Activated gamma-delta T cell treated with Interleukin-2 at 50 U/mL for 16 hours (primary cell): ENCODE results near the gene LTBP1.

Source experiments
- DNase-seq: peaks from one replicate; pipeline ENCODE4 v3.0.0-alpha.2; 2020

The LTBP1 gene

DNA sequence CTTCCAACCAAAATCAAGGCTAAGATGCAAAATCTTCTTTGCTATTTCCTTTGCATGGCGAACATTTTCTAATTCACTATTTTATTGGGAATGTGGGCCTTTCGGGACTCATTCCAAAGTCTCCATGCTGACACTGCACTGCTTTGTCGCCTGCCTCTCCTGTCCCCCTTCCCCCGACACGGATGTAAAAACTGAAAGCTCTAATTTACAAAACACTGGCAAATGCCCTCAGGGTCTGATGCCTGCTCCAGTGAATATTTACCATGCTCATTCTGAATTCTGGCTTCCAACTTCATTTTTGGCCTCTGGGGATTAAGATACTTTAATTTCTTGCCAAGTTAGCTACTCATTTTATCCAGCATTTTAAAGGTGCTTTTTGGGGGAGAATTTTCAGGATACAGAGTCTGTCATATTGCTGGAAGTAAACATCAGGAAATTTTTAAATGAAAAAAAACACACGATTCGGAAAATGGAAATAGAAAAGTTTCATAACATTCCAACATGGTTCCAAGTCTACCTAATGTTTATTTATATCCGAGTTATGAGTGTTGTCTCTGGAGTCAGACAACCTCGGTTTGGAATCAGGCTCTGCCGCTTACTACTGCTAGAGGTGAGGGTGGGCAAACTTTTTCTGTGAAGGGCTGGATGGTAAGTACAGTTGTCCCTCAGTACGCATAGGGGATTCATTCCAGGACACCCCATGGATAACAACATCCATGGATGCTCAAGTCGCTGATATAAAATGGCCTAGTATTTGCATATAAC lies 14.6 kb upstream of the LTBP1 start:
- DNase-seq, result no peak

DNA sequence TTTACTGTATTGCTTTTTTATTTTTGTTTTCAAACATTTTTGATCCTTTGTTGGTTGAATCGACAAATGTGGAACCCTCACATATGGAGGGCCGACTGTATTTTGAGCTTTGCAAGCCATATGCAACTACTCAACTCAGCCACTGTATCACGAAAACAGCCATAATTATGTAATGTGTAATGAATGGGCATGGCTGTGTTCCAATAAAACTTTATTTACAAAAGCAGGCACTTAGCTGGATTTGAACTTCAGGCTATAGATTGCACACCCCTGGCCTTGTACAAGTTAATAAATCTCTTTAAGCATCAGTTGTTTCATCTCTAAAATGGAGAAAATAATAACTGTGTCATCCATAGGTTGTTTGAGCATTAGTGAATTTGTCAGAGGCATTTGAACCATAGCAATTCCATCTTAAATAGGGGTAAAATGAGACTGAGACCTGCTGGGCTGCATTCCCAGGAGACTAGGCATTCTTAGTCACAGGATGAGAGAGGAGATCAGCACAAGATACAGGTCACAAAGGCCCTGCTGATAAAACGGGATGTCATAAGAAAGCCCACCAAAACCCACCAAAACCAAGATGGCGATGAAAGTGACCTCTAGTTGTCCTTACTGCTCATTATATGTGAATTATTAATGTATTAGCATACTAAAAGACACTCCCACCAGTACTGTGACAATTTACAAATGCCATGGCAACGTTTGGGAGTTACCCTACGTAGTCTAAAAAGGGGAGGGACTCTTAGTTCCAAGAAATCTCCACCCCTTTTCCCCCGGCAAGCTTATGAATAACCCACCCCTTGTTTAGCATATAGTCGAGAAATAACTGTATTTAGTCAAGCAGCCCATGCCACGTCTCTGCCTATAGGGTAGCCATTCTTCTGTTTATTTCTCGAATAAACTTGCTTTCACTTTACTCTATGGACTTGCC lies 13.7 kb upstream of the LTBP1 start:
- no peak for DNase-seq

DNA sequence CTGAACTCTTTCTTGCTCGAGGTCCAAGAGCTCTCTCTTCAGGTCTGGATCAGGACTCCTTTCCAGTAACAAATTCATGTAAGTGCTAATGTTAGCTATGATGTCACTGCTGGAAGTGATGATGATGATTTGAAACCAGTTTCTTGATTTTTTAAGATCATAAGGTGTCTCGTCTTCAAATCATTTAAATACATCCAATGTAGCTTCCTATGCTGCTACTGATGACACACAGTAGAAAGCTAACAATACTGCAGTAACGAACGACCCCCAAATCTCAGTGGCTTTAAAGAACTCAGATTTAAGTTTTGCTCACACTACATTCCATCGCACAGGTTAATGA lies 13.0 kb upstream of the LTBP1 start:
- no peak for DNase-seq

DNA sequence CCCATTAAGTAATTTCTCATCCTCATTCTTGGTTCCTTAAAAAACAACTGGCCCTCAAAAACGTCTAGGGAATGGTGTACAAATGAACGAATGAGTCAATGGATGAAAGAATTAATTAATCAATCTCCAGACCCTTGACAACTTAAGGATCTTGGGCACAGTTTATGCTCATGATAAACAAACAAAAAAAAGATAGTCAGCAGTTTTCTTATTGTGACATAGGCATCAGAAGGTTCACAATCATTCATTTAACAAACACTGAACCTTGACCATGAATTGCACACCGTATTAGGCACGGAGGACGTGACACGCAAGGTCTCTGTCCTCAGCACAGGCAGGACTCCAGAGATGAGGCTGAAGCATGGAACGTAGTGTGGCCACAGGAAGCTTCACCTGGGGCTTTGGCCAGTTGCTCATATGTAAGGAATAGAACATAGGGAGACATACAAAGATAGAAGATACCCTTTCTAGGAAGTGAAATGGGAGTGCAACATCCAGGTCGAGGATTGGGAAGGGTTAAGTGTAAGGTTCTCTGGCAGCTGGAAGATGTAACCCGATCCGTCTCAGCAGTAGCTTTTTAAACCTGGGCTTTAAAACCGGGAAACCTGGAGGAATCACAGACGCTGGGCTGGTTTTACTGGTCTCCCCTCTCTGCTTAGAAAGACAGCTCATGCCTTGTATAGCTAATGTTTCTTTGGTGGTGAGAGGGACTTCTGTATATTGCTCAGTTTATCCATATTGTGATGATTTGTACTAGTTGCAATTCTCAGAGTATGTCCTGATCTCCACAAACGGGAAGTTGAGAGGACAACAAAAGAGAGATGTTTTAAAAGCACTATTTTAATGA lies 8.9 kb upstream of the LTBP1 start:
- no peak for DNase-seq

DNA sequence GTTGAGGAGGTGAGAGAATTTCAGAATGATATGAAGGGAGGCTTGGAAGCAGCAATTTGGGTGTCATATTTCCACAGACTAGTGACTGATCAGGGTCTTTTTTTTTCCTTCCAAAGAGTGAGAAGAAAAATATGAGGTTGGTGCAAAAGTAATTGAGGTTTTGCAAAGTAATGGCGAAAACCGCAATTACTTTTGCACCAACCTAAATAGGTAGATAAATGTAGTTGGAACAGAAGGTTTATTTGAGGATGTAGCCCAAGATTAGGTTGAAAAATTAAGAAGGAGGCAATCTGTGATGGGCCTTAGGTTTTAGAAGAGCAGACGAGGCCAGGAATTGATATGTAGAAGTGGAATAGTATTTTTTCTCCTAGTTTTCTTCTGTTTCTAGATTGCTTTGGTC lies 7.8 kb upstream of the LTBP1 start:
- DNase-seq, result no peak

DNA sequence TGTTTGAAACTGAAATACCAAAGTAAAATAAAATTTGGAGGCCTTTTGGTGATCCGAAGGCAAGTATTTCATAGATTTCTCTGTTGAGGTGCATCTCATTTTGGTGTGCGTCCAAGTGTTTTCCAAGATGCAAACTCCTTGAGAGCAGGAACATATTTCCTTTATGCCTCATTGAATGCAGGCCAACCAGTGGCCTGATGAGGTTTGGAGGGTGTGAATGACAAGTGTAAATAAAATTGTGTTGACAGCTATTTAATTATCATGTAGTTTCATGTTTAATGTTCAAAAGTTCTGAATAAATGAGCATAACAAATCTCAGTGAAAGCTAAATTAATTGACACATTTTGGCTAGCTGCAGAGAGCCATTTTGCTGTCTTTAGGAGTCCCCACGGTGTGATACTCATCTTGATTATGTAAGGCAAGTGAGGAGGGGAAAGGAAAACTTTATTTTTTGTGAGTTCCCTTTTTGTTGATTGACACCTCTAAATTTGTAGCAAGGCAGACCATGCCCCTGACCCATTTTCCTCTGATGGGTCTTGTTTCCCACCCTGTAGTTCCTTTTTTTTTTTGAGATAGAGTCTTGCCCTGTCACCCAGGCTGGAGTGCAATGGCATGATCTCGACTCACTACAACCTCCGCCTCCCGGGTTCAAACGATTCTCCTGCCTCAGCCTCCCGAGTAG lies 6.3 kb upstream of the LTBP1 start:
- no peak for DNase-seq

DNA sequence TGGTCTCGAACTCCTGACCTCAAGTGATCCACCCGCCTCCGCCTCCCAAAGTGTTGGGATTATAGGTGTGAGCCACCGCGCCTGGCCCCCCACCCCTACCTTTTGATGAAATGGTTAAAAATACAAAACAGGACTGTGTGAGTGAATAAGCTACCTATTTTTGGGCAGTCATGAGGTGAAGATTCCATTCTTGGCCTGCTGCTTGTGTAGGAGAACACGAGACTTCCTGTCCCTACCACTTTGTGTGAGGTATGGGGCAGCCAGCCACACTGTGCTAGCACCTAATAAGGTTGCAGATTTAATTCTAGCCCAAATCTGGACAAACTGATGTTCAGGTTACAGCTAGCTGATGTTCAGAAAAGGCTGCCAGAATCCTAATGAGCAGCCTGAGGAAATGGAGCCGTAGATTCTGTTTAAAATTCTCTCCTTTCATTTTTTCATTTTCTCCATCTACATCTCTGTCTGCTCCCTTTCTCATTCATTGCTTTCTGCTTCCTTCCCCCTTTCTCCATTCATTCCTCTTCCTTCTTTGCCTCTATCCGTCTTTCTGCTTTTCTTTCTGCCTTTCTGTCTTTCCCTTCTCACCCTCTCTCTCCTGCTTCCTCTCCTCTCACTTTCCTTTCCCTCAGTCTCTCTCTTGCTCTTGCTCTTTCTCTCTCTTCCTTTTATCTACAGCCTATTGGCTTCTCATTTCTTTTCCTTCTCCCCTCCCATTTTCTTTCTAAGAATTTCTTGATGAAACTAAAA lies 4.6 kb upstream of the LTBP1 start:
- DNase-seq, result no peak

DNA sequence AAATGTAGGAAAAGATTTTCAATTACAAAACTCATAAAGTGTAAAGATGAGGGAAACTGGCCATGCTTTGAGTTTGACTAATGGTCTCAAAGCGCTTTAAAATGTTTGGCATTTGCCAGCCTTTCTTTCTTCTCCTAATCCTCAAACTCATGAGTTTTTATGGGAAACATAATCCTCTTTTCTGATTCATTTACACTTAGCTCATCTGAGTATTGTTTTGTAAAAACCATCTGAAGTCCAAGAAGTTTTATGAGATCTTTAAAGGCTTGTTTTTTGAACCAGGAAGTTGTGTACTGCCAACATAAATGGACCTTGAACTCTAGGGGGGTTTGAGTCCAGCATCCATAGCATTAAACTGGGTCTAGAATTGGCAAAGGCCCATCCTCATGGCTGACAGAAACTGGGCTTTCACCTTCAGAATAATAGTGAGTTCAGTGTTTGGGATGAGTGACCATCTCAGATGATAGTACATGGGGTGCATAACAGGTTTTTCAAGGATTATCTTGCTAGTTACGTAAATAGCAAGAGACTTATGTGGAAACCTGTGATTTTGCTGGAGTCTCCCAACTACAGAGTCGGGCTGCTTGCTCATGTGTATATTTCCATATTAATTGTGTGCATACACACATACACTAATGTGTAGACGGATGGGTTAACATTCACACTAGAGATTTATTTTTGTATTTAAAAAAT lies 3.8 kb upstream of the LTBP1 start:
- DNase-seq, result no peak

DNA sequence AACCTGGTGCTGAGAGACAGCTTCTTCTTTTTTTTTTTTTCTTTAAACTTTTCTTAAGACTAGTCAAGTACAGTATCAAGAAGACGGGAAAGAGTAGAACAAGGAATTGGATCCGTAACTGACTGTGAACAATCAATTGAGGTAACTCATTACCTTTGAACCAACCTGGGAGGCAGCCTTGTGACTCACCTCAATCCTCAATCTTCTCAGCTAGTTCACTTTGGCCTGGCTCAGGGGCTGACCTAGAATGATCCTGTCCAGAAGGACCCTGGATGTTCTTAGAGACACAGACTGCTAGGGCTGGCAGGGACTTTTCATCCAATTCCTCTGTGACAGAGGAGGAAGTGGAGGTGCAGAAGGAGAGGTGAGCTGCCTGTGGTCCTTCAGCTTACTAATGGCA lies 1.5 kb upstream of the LTBP1 start:
- DNase-seq, result no peak

DNA sequence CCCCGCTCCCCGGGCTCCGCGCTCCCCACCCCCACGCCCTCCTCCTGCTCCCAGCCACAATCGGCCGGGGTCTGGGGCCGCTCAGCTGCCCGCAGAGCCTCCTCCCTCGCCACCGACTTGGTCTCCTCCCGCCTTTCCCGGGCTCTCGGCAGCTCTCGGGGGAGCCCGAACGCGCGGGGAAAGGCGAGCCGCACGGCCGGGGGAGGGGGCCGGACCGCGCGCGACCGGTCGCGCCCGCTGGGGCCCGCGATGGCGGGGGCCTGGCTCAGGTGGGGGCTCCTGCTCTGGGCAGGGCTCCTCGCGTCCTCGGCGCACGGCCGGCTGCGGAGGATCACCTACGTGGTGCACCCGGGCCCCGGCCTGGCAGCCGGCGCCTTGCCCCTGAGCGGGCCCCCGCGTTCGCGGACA lies 327 bp downstream of the LTBP1 start:
- no peak for DNase-seq

DNA sequence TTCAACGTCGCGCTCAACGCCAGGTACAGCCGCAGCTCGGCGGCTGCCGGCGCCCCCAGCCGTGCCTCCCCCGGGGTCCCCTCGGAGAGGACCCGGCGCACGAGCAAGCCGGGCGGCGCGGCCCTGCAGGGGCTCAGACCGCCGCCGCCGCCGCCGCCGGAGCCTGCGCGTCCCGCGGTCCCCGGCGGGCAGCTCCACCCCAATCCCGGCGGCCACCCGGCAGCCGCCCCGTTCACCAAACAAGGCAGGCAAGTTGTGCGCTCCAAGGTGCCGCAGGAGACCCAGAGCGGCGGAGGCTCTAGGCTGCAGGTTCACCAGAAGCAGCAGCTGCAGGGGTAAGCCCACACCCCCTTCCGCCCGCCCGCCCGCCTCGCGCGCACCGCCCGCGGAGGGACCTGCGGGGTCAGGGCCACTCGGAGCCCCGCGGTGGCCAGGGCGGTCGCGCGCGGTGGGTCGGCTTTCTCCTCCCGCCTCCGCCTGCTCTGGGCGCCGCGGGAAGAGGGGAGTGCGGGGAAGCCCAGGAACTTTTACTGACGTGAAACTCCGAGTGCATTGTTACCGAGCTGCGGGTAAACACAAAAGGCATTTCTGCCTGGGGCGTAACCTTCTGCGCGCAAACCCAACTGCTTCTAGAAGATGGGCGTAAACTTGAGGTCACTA lies 861 bp downstream of the LTBP1 start:
- peak; percentile 15 for DNase-seq

DNA sequence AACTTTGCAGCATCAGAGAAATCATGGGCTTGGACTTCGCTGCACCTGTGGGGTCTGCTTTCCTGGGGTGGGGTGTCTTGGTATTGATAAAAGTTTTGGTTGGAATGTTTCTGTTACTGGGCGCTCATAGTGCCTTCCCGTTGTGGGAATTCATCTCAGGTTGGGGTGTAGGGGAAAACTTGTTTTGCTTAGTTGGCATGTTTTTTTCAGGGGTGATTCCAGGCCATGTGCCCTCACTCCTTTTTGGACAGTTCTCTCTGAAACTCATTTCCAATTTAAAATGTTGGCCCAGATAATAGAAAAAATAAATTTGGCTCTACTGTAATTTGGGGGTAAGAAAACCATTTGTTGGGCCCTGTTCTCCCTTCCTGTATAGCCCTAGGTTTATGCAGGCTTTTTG lies 1.5 kb downstream of the LTBP1 start:
- no peak for DNase-seq

DNA sequence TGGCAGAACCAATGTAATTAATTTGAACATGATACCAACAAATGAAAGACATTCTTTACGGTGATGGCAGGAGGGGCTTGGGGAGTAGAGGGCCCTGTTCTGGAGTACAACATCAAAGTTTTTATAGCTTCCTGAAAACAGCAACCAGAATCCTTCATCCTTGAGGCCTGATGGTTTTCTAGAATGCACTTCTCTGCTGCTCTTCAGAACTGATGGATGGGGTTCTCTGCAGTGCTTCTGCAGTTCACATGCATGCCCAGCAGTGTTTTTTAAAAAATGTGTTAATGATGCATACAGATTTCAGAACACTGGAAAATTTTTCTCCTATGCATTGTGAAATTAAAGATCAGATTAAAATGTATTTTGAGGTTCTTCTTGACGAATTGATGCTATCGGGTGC lies 2.5 kb downstream of the LTBP1 start:
- no peak for DNase-seq

DNA sequence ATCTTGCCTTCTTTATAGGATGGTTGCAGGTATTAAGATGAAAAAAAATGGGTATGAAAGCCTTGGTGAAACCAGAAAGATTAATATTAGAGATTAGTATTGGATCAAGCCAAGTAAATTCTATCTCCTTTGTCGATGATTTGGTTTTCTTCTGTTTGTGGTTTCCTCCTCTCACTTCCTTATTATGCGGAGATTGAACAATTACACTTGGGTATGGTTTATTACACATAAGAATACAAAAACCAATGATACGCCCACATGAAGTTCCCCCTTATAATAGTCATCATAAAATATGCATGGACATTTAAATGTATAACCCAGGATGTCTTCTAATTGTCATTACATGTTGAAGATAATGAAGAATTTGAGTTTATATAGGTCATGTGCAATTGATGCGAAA lies 4.9 kb downstream of the LTBP1 start:
- no peak for DNase-seq

DNA sequence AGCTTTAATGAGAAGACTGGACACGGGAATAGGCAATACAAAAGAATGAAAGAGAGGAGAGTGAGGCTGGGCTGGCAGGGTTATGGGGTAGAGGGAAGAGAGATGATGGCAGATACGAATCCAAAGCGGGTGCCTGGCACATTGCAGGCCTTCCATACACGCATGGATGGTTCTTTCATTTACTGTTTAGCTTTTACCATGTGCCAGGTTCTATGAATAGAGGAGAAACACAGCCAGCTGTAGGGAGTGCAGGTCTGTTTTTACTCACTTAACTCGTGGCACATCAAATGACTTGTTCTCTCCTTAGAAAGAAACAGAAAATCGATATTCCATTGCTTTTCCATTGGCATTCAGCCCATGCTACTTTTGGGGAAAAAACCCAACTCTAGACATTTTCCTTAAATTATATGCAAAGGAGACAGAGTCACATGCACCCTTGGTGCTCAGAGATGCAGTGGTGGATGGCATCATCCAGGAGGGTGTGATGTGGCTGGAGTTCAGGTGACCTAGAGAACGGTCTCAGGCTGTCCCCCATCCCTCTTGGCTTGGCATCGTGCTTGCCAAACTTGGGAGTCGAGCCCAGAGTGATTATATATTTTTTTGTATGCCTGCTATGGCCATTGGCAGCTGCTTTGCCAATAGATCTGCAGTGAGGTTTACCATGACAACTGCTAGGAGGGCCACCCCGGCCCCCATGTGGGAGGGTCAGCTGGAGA lies 6.2 kb downstream of the LTBP1 start:
- DNase-seq, result no peak

DNA sequence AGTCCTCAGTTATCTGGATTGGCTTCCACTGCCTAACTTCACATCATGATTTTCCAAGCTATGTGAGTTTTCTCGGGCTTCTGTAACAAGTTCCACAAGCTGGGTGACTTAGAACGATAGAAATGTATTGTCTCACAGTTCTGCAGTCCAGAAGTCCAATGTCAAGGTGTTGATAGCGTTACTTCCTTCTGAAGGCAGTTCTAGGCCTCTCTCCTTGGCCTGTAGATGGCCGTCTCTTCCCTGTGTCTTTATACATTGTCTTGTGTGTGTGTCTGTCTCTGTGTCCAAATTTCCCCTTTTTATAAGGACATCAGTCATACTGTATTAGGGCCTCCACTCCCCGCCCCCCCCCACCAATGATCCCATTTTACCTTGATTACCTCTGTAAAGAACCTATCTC lies 7.5 kb downstream of the LTBP1 start:
- DNase-seq, result no peak

DNA sequence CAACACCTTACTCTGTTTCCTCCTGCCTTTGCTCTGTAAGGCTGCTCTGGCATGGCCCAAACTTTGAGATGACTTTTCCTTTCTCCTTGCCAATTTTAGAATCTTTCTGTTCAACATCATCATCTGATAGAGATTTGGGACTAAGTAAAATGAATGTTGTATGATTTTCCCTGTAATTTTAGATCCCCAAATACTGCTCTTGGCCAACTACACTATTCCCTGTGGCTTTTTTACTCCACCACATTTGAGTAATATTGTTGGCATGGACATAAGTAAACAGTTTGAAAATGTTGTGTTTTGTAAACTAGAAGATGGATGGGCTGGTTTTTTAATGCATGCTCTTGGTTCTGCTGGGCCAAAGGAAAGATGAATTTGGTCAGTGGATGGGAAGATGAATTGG lies 12.1 kb downstream of the LTBP1 start:
- no peak for DNase-seq

DNA sequence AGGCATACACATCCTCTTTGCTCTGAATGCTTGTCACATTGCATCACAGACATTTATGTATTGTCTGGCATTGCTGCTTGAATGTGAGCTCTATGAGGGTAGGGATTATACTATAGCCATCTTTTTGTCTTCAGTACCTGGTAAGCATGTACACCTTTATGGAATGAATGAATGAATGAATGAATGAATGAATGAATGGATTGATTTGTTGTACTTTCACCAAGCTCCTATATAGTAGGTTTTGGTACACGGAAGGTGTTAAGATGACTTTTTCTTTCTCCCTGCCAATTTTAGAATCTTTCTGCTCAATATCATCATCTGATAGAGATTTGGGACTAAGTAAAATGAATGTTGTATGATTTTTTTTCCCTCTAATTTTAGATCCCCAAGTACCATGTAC lies 13.5 kb downstream of the LTBP1 start:
- no peak for DNase-seq

DNA sequence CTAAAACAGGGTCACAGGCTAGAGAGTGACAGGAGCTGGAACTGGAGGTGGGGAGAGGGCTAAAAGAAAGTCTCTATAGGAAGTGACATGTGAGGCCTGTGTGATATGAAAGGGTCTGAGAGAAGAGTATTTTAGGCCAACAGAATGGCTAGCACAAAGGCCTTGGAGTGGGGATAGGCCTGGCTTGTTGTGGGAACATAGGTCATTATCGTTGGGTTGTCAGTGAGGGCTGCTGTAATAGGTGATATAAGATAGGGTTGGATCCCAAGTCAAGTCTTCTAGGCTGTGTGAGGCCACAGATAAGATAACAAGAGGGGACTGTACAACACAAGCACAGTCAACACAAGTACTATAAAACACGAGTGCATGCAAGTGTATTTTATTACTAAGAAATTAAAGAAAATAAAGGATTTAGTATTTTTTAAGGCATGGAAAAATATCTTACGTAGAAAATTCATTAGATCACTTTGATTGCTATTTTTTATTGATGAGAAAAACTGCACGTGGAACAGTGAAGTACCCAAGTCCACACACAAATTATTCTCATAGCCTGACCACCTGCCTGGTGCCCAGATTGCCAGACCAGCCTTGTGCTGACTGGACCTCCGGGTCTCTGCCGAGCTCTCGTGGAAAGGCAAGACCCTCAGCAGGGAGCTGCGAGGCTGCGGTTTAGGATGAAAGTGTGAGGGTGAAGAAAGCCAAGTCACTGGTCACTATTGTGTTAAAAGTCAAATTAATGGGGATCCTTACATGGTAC lies 14.1 kb downstream of the LTBP1 start:
- DNase-seq, result no peak
